ENCODE measurements around the gene C14orf93. TPM values are rescaled to one million over a fixed set of nuclear protein-coding genes. Genes with fewer than 3 reads are reported as not detected.

Gene C14orf93
- total and polyA plus RNA-seq, 2 donors (not counting 1 experiment from before 2014, with no cell fraction given) = 4.8 to 13.0 TPM

- no peaks in the 10 kb centered on the region for H3K79me2 ChIP-seq (ENCODE audit: control insufficient read depth, insufficient read depth, low read length)
- peaks cover 3% of the 10 kb centered on the region for H3K36me3 ChIP-seq (ENCODE audit: control insufficient read depth, insufficient read depth, low read length)
- no peaks in the 10 kb centered on the region for H4K20me1 ChIP-seq (ENCODE audit: control insufficient read depth, extremely low read depth, insufficient read depth, low read length)
- H3K4me3 ChIP-seq (replicated peaks in 1 of 4; ENCODE audit: control extremely low read depth in 1 of 4, insufficient read depth in 1 of 4, low read depth in 3 of 4, low read length in 4 of 4) = no peak overlapping the region
- no peak overlapping the region for H2AFZ ChIP-seq (ENCODE audit: low read length)
- no peak for DNase-seq (ENCODE audit: low read depth in 2 of 2)
- TF ChIP-seq EZH2 (IDR thresholded peaks at IDR 0.05; ENCODE audit: low read length, missing control alignments) = no peak
- TF ChIP-seq, protein P1, sequence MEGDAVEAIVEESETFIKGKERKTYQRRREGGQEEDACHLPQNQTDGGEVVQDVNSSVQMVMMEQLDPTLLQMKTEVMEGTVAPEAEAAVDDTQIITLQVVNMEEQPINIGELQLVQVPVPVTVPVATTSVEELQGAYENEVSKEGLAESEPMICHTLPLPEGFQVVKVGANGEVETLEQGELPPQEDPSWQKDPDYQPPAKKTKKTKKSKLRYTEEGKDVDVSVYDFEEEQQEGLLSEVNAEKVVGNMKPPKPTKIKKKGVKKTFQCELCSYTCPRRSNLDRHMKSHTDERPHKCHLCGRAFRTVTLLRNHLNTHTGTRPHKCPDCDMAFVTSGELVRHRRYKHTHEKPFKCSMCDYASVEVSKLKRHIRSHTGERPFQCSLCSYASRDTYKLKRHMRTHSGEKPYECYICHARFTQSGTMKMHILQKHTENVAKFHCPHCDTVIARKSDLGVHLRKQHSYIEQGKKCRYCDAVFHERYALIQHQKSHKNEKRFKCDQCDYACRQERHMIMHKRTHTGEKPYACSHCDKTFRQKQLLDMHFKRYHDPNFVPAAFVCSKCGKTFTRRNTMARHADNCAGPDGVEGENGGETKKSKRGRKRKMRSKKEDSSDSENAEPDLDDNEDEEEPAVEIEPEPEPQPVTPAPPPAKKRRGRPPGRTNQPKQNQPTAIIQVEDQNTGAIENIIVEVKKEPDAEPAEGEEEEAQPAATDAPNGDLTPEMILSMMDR (conservative IDR thresholded peaks at IDR 0.05 in 1 of 2, IDR thresholded peaks at IDR 0.05 in 1 of 2; ENCODE audit: low read depth in 1 of 2, low read length in 2 of 2) = no peak
- no peak overlapping the region for H3K4me2 ChIP-seq (ENCODE audit: extremely low read depth, insufficient read depth, low read length)
- no peak overlapping the region for H3K9ac ChIP-seq (ENCODE audit: insufficient read depth, low read length)
- H3K4me1 ChIP-seq (ENCODE audit: control insufficient read depth, extremely low read depth, insufficient read depth, low read length) = no peaks in the 10 kb centered on the region
- H3K9me3 ChIP-seq (ENCODE audit: control insufficient read depth, insufficient read depth, low read depth, low read length) = no peaks in the 10 kb centered on the region
- H3K27ac ChIP-seq (ENCODE audit: insufficient read depth, low read length) = no peak overlapping the region
- H3K27me3 ChIP-seq (ENCODE audit: control insufficient read depth, insufficient read depth, low read length) = no peaks in the 10 kb centered on the region
Observed at GRCh38 chr14:23021434-23021833, 11.5 kb upstream of the C14orf93 start.

DNA sequence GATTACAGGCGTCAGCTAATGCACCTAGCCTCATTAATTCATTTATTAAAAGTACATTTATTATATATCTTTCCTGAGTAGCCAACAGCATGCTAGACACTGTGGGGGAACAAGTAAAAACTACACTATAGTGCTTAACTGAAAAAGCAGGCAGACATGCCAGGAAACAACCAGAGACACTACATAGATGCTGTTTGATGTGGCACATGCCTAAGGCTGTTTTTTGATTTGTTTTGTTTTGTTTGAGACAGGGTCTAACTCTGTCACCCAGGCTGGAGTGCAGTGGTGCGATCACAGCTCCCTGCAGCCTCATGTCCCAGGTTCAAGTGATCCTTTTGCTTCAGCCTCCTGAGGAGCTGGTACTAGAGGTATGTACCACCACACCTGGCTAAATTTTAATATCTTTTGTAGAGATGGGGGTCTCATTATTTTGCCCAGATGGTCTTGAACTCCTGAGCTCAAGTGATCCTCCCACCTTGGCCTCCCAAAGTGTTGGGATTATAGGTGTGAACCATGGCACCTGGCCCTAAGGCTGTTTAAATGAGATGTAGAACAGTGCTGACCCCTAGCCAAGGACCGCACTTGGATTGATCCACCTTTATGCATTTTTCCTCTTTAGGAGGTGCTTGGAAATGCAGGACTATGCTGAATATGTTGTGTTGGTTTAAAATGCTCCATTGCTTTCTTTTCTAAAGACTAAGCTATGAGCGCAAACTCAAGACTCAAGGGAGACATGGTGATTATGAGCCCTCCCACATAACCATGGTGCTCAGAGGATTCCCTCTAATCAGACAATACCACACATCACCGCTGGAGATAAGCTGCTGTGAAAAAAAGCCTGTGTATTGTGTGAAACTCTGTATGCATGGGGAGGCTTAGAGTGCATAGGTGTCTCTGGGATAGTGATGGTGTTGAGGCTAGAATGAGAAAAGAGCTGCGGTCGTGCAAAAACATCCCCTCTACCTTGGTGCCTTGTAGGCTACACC, 10.5 kb upstream of the C14orf93 start:
- no peak overlapping the region for H3K27ac ChIP-seq (ENCODE audit: insufficient read depth, low read length)
- H2AFZ ChIP-seq (ENCODE audit: low read length) = no peak overlapping the region
- H3K27me3 ChIP-seq (ENCODE audit: control insufficient read depth, insufficient read depth, low read length) = no peaks in the 10 kb centered on the region
- no peaks in the 10 kb centered on the region for H3K9me3 ChIP-seq (ENCODE audit: control insufficient read depth, insufficient read depth, low read depth, low read length)
- H3K4me3 ChIP-seq (replicated peaks in 1 of 4; ENCODE audit: control extremely low read depth in 1 of 4, insufficient read depth in 1 of 4, low read depth in 3 of 4, low read length in 4 of 4) = no peak overlapping the region
- H3K4me1 ChIP-seq (ENCODE audit: control insufficient read depth, extremely low read depth, insufficient read depth, low read length) = no peaks in the 10 kb centered on the region
- H3K79me2 ChIP-seq (ENCODE audit: control insufficient read depth, insufficient read depth, low read length) = no peaks in the 10 kb centered on the region
- no peaks in the 10 kb centered on the region for H4K20me1 ChIP-seq (ENCODE audit: control insufficient read depth, extremely low read depth, insufficient read depth, low read length)
- TF ChIP-seq, protein P1 (conservative IDR thresholded peaks at IDR 0.05 in 1 of 2, IDR thresholded peaks at IDR 0.05 in 1 of 2; ENCODE audit: low read depth in 1 of 2, low read length in 2 of 2) = no peak
- TF ChIP-seq EZH2 (IDR thresholded peaks at IDR 0.05; ENCODE audit: low read length, missing control alignments) = no peak
- no peak overlapping the region for H3K9ac ChIP-seq (ENCODE audit: insufficient read depth, low read length)
- H3K4me2 ChIP-seq (ENCODE audit: extremely low read depth, insufficient read depth, low read length) = no peak overlapping the region
- no peaks in the 10 kb centered on the region for H3K36me3 ChIP-seq (ENCODE audit: control insufficient read depth, insufficient read depth, low read length)
- no peak for DNase-seq (ENCODE audit: low read depth in 2 of 2)

DNA sequence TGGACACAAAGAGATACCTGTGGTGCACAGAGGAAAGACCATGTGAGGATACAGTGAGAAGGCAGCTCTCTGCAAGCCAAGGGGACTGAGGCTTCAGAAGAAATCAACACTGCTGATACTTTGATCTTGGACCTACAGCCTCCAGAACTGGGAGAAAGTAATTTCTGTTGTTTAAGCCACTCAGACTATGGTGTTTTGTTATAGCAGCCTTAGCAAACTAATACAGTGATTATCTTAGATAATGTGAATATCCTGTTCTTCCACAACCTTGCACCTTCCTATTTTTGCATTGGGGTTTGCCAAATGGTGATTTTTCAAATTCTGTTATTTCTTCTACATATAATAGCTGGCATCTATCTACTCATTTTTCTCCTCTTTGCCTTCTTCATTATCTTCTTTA, 8.2 kb upstream of the C14orf93 start:
- H3K36me3 ChIP-seq (ENCODE audit: control insufficient read depth, insufficient read depth, low read length) = no peaks in the 10 kb centered on the region
- no peaks in the 10 kb centered on the region for H3K27me3 ChIP-seq (ENCODE audit: control insufficient read depth, insufficient read depth, low read length)
- H3K4me1 ChIP-seq (ENCODE audit: control insufficient read depth, extremely low read depth, insufficient read depth, low read length) = no peaks in the 10 kb centered on the region
- no peaks in the 10 kb centered on the region for H3K79me2 ChIP-seq (ENCODE audit: control insufficient read depth, insufficient read depth, low read length)
- H3K4me3 ChIP-seq (replicated peaks in 1 of 4; ENCODE audit: control extremely low read depth in 1 of 4, insufficient read depth in 1 of 4, low read depth in 3 of 4, low read length in 4 of 4) = no peak overlapping the region
- H3K4me2 ChIP-seq (ENCODE audit: extremely low read depth, insufficient read depth, low read length) = no peak overlapping the region
- no peak overlapping the region for H3K9ac ChIP-seq (ENCODE audit: insufficient read depth, low read length)
- H2AFZ ChIP-seq (ENCODE audit: low read length) = no peak overlapping the region
- no peak for DNase-seq (ENCODE audit: low read depth in 2 of 2)
- no peaks in the 10 kb centered on the region for H3K9me3 ChIP-seq (ENCODE audit: control insufficient read depth, insufficient read depth, low read depth, low read length)
- TF ChIP-seq, protein P1 (conservative IDR thresholded peaks at IDR 0.05 in 1 of 2, IDR thresholded peaks at IDR 0.05 in 1 of 2; ENCODE audit: low read depth in 1 of 2, low read length in 2 of 2) = no peak
- TF ChIP-seq EZH2 (IDR thresholded peaks at IDR 0.05; ENCODE audit: low read length, missing control alignments) = no peak
- H3K27ac ChIP-seq (ENCODE audit: insufficient read depth, low read length) = no peak overlapping the region
- H4K20me1 ChIP-seq (ENCODE audit: control insufficient read depth, extremely low read depth, insufficient read depth, low read length) = no peaks in the 10 kb centered on the region
